HEK293 (cell line): ENCODE results near the gene LRRN4CL.

ENCODE experiments used
- ATF2 ChIP-seq: fragments of 450-650 bp; formaldehyde crosslinking; IDR thresholded peaks from 2 replicates; pipeline ENCODE4 v1.5.1; 2016; ENCODE audit warnings: missing biosample characterization, missing genetic modification characterization, low read depth
- BCL11B ChIP-seq: fragments of 450-650 bp; formaldehyde crosslinking; IDR thresholded peaks from 2 replicates; pipeline ENCODE4 v1.5.1; 2016; ENCODE audit warnings: low read depth, missing biosample characterization, missing genetic modification characterization
- HOXC10 ChIP-seq: sonication (generic); formaldehyde crosslinking; IDR thresholded peaks from 2 replicates; pipeline ENCODE4 v1.8.1; 2023; ENCODE audit warnings: mild to moderate bottlenecking, missing genetic modification reagents
- MYNN ChIP-seq: fragments of 450-650 bp; formaldehyde crosslinking; IDR thresholded peaks from 2 replicates; pipeline ENCODE4 v1.5.1; 2016; ENCODE audit warnings: missing biosample characterization, missing genetic modification characterization, borderline replicate concordance
- OSR2 ChIP-seq: fragments of 450-650 bp; formaldehyde crosslinking; IDR thresholded peaks from 2 replicates; pipeline ENCODE4 v1.5.1; 2016; ENCODE audit warnings: missing biosample characterization, missing genetic modification characterization
- RBAK ChIP-seq: fragments of 450-650 bp; formaldehyde crosslinking; IDR thresholded peaks from 2 replicates; pipeline ENCODE4 v1.5.1; 2016; ENCODE audit warnings: missing biosample characterization, missing genetic modification characterization
- YY1 ChIP-seq: fragments of 450-650 bp; formaldehyde crosslinking; IDR thresholded peaks from 2 replicates; pipeline ENCODE4 v1.5.1; 2018; ENCODE audit warnings: missing biosample characterization, missing genetic modification characterization
- ZEB2 ChIP-seq: fragments of 450-650 bp; formaldehyde crosslinking; IDR thresholded peaks from 2 replicates; pipeline ENCODE4 v1.5.1; 2016; ENCODE audit warnings: missing biosample characterization, missing genetic modification characterization
- ZIC2 ChIP-seq: fragments of 450-650 bp; formaldehyde crosslinking; IDR thresholded peaks from 2 replicates; pipeline ENCODE4 v1.5.1; 2016; ENCODE audit warnings: missing biosample characterization, missing genetic modification characterization
- ZNF121 ChIP-seq: fragments of 450-650 bp; formaldehyde crosslinking; IDR thresholded peaks from 2 replicates; pipeline ENCODE4 v1.5.1; 2016; ENCODE audit warnings: missing biosample characterization, missing genetic modification characterization
- ZNF138 ChIP-seq: fragments of 450-650 bp; formaldehyde crosslinking; IDR thresholded peaks from 2 replicates; pipeline ENCODE4 v1.5.1; 2016; ENCODE audit warnings: missing biosample characterization, missing genetic modification characterization, borderline replicate concordance
- ZNF19 ChIP-seq: fragments of 450-650 bp; formaldehyde crosslinking; IDR thresholded peaks from 2 replicates; pipeline ENCODE4; 2016; ENCODE audit warnings: missing biosample characterization, missing genetic modification characterization, low read depth
- ZNF23 ChIP-seq: fragments of 450-650 bp; formaldehyde crosslinking; IDR thresholded peaks from 2 replicates; pipeline ENCODE4 v1.5.1; 2016; ENCODE audit warnings: missing biosample characterization, missing genetic modification characterization, borderline replicate concordance
- ZNF274 ChIP-seq, 2 experiments: fragments of 200-500 bp in 1 of 2; fragments of 450-650 bp in 1 of 2; sonication (Bioruptor generic) in 1 of 2; formaldehyde crosslinking in 1 of 2; IDR thresholded peaks; 2 replicates each; pipeline versions ENCODE4 v1.5.1 to v1.6.1; 2014 to 2016; ENCODE audit warnings: borderline replicate concordance in 1 of 2, inconsistent platforms in 1 of 2, low read length in 1 of 2, missing biosample characterization in 1 of 2, missing genetic modification characterization in 1 of 2
- ZNF280C ChIP-seq: fragments of 450-650 bp; formaldehyde crosslinking; IDR thresholded peaks from 2 replicates; pipeline ENCODE4 v1.5.1; 2016; ENCODE audit warnings: missing biosample characterization, missing genetic modification characterization
- ZNF350 ChIP-seq: fragments of 450-650 bp; formaldehyde crosslinking; IDR thresholded peaks from 2 replicates; pipeline ENCODE4 v1.5.0; 2017; ENCODE audit warnings: missing biosample characterization, mild to moderate bottlenecking, missing genetic modification characterization
- ZNF37A ChIP-seq: fragments of 450-650 bp; IDR thresholded peaks from 2 replicates; pipeline ENCODE4 v1.5.1; 2018; ENCODE audit warnings: missing biosample characterization, missing genetic modification characterization
- ZNF394 ChIP-seq: fragments of 450-650 bp; formaldehyde crosslinking; IDR thresholded peaks from 2 replicates; pipeline ENCODE4 v1.5.1; 2016; ENCODE audit warnings: missing biosample characterization, missing genetic modification characterization, mild to moderate bottlenecking, moderate library complexity, borderline replicate concordance
- ZNF501 ChIP-seq: fragments of 450-650 bp; formaldehyde crosslinking; IDR thresholded peaks from 2 replicates; pipeline ENCODE4 v1.5.1; 2016; ENCODE audit warnings: missing biosample characterization, missing genetic modification characterization
- ZNF561 ChIP-seq: fragments of 450-650 bp; IDR thresholded peaks from 2 replicates; pipeline ENCODE4 v1.5.1; 2018; ENCODE audit warnings: missing biosample characterization, missing genetic modification characterization, borderline replicate concordance
- ZNF639 ChIP-seq: fragments of 450-650 bp; formaldehyde crosslinking; IDR thresholded peaks from 2 replicates; pipeline ENCODE4 v1.5.1; 2016; ENCODE audit warnings: missing biosample characterization, missing genetic modification characterization
- ZNF660 ChIP-seq: fragments of 450-650 bp; IDR thresholded peaks from 2 replicates; pipeline ENCODE4 v1.5.1; 2018; ENCODE audit warnings: missing biosample characterization, mild to moderate bottlenecking, missing genetic modification characterization
- ZNF664 ChIP-seq: fragments of 450-650 bp; formaldehyde crosslinking; IDR thresholded peaks from 2 replicates; pipeline ENCODE4 v1.5.1; 2016; ENCODE audit warnings: missing biosample characterization, missing genetic modification characterization
- ZNF692 ChIP-seq: fragments of 450-650 bp; formaldehyde crosslinking; IDR thresholded peaks from 2 replicates; pipeline ENCODE4 v1.5.1; 2016; ENCODE audit warnings: missing biosample characterization, missing genetic modification characterization
- ZNF792 ChIP-seq: fragments of 450-650 bp; formaldehyde crosslinking; IDR thresholded peaks from 2 replicates; pipeline ENCODE4 v1.5.1; 2016; ENCODE audit warnings: missing biosample characterization, missing genetic modification characterization
- ZXDB ChIP-seq: fragments of 450-650 bp; formaldehyde crosslinking; IDR thresholded peaks from 2 replicates; pipeline ENCODE4 v1.5.1; 2016; ENCODE audit warnings: missing biosample characterization, missing genetic modification characterization
- TF ChIP-seq, protein P1 (sequence below): sonication (generic); formaldehyde crosslinking; IDR thresholded peaks from 2 replicates; pipeline ENCODE4 v1.8.1; 2022; ENCODE audit warnings: mild to moderate bottlenecking, moderate library complexity, missing genetic modification reagents
- TF ChIP-seq, protein P2 (sequence below): fragments of 450-650 bp; formaldehyde crosslinking; IDR thresholded peaks from 2 replicates; pipeline ENCODE4 v1.5.1; 2017; ENCODE audit warnings: missing biosample characterization, missing genetic modification characterization
- TF ChIP-seq, protein P3 (sequence below): fragments of 450-650 bp; formaldehyde crosslinking; IDR thresholded peaks from 2 replicates; pipeline ENCODE4; 2016; ENCODE audit warnings: missing biosample characterization, missing genetic modification characterization

LRRN4CL gene

DNA sequence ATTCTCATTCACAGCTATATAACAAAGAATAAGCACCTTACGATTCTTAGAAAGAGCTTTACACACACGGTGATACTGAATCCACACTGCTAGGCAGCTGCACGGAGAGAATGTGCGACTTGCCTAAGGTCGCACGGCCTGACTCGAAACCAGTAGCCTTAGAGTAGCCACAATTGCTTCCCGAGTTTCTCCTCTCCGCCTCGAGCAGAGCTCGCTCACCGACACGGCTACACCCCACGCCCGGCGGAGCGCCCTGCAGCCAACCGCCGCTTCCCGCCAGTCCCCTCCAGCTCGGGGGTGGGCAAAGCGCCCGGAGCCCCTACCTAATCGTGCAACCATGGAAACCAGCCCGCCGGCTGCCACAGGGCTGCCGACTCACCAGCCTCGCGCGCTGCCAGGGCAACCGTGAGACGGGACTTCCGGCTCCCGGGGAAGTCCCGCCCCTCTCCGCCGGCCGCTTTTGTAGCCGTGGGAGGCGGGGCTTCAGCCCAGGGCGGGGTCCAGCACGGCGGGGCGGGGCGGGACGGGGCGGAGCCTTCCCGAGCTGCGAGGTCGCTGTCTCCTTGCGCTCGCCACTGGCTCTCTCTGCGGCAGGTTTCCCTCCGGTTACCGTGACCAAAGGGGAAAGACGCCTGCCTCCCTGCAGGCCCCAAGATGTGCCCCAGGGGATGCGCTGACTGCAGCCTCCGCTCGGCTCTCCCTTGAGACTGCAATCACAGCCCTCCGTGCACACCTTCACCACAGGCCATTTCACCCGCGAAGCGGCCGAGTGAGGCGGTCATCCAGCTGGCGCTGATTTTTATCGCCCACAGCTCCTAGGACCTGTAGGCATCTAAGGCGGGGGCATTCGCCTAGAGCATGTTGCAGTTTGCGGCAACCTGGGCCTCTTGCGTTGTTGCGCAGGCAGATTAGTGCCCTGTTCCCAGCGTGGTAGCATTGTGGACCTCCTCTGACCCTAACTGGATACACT, 16.8 kb upstream of the LRRN4CL start (continued):
- TF ChIP-seq, protein P1, sequence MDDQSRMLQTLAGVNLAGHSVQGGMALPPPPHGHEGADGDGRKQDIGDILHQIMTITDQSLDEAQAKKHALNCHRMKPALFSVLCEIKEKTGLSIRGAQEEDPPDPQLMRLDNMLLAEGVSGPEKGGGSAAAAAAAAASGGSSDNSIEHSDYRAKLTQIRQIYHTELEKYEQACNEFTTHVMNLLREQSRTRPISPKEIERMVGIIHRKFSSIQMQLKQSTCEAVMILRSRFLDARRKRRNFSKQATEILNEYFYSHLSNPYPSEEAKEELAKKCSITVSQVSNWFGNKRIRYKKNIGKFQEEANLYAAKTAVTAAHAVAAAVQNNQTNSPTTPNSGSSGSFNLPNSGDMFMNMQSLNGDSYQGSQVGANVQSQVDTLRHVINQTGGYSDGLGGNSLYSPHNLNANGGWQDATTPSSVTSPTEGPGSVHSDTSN (CRISPR knock-in tag): peak; percentile 58; the same call in 1 of the 2 replicates
- TF ChIP-seq HOXC10 (CRISPR knock-in tag) (no peak), ZNF37A (tag by site-specific recombination) (no peak), YY1 (tag by site-specific recombination) (no peak), ZNF792 (tag by site-specific recombination) (no peak), ZNF501 (no peak), BCL11B (no peak), ATF2 (tag by site-specific recombination) (no peak), ZEB2 (tag by site-specific recombination) (no peak; the same call in 1 of the 2 replicates), ZNF23 (tag by site-specific recombination) (no peak), ZNF19 (no peak), ZNF692 (tag by site-specific recombination) (no peak), ZNF350 (no peak), ZXDB (tag by site-specific recombination) (peak; percentile 53), ZNF274 (IDR thresholded peaks at IDR 0.05; ENCODE audit: low read length) (no peak), ZNF274 (tag by site-specific recombination; IDR thresholded peaks at IDR 0.05; ENCODE audit: borderline replicate concordance) (no peak), MYNN (tag by site-specific recombination) (peak; percentile 40; the same call in 1 of the 2 replicates), ZNF639 (tag by site-specific recombination) (no peak), ZNF664 (tag by site-specific recombination) (no peak), ZNF121 (no peak), ZNF394 (tag by site-specific recombination) (no peak; the same call in 1 of the 2 replicates), ZIC2 (tag by site-specific recombination) (peak; percentile 64), ZNF660 (no peak), ZNF138 (tag by site-specific recombination) (no peak), RBAK (no peak), OSR2 (peak; percentile 19; the same call in 1 of the 2 replicates), ZNF280C (no peak), ZNF561 (tag by site-specific recombination) (no peak)
- TF ChIP-seq, protein P2, sequence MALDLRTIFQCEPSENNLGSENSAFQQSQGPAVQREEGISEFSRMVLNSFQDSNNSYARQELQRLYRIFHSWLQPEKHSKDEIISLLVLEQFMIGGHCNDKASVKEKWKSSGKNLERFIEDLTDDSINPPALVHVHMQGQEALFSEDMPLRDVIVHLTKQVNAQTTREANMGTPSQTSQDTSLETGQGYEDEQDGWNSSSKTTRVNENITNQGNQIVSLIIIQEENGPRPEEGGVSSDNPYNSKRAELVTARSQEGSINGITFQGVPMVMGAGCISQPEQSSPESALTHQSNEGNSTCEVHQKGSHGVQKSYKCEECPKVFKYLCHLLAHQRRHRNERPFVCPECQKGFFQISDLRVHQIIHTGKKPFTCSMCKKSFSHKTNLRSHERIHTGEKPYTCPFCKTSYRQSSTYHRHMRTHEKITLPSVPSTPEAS (tag by site-specific recombination): no peak
- TF ChIP-seq, protein P3, sequence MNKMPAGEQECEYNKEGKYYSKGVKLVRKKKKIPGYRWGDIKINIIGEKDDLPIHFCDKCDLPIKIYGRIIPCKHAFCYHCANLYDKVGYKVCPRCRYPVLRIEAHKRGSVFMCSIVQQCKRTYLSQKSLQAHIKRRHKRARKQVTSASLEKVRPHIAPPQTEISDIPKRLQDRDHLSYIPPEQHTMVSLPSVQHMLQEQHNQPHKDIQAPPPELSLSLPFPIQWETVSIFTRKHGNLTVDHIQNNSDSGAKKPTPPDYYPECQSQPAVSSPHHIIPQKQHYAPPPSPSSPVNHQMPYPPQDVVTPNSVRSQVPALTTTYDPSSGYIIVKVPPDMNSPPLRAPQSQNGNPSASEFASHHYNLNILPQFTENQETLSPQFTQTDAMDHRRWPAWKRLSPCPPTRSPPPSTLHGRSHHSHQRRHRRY (tag by site-specific recombination): no peak
